GM18858 (cell line): ENCODE measurements around the gene AADAT.

Experiments
- ATAC-seq: cut with Tn5 transposase; IDR thresholded peaks from one replicate; pipeline ENCODE4 v1.9.1; 2021; ENCODE audit not compliant: unreplicated experiment

AADAT gene

DNA sequence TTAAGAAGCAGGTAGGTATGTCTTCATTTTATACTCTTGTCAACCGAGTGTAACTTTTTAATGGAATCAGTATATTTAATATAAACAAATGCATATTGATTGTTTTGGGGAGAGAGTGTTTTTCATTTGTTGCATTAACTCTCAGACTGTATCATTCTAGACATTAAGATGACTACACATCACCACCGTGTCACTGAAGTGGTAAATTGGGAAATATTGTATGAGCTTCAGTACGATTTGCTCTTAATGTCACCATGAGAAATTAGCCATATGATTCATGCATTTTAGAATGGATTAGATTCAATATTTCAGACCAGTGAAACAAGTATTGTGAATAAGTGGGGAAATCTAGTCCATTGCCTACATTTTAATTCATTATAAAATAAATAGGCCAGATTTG lies 53.9 kb downstream of the AADAT start:
- no peak for ATAC-seq

GRCh38 chr4:170035231-170035630 lies 54.5 kb downstream of the AADAT start:
- ATAC-seq, result no peak

DNA sequence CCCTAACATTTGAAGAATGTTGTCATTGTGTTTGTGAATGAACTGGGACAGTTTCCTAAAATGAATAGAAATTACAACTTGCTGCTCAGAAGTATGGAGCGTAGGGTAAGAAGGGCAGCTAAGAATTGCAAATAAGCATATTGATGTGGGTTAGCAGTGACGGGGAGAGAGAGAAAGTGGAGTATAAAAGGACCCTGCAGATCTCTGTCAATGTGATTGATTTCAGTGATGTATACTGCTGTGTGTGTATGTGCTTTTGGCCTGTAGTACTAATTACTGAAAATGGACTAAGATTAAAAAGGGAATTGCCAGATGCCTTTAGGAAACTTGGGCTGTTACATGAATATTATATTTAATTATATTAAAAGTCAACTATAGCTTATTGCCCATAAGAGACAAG lies 55.8 kb downstream of the AADAT start:
- no peak for ATAC-seq

GRCh38 chr4:170030121-170030520 lies 59.6 kb downstream of the AADAT start:
- ATAC-seq, result no peak

- peak; percentile 52 for ATAC-seq
Observed at GRCh38 chr4:170027181-170027829, 62.5 kb downstream of the AADAT start.

DNA sequence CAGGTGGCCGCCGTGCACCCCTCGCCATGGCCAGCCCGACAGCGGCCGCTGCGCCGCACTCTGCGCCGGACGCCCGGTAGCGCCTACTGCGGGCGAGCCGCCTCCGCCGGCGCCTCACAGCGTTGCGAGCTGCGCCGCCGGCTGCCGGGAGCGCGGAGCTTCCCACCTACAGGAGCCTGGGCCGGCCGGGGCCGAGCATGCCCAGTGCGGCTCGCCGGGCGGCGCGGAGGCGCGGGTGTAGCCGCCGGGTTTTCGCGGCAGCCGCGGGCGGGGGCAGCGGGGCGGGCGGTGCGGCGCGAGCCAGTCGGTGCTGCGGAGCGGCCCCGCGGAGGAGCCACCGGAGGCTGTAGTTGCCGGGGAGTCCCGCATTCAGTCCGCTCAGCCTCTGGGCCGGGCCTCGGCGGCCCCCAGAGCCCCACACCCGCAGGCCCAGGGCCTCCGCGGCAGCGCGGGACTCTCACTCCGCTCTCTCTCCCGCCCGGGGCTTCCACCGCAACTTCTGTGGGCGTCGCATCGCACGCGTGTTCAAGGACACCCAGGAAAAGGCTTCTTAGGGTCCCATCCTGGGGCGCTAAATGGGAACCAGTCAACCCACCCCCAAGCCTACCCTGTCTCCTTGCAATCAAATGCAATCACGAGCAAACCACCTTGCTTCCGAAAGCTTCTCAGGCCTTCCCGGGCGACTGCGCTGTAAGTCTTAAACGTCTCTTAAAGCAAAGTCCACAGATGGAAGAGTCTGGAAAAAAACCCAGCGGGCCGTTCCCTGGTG lies 63.3 kb downstream of the AADAT start, which contains the start of gene MFAP3L:
TSS of gene MFAP3L (minus strand) at position 143 of the 769 bp plus-strand sequence. CDS start 20,518 bp downstream, outside the sequence.
- peak; percentile 78 for ATAC-seq

DNA sequence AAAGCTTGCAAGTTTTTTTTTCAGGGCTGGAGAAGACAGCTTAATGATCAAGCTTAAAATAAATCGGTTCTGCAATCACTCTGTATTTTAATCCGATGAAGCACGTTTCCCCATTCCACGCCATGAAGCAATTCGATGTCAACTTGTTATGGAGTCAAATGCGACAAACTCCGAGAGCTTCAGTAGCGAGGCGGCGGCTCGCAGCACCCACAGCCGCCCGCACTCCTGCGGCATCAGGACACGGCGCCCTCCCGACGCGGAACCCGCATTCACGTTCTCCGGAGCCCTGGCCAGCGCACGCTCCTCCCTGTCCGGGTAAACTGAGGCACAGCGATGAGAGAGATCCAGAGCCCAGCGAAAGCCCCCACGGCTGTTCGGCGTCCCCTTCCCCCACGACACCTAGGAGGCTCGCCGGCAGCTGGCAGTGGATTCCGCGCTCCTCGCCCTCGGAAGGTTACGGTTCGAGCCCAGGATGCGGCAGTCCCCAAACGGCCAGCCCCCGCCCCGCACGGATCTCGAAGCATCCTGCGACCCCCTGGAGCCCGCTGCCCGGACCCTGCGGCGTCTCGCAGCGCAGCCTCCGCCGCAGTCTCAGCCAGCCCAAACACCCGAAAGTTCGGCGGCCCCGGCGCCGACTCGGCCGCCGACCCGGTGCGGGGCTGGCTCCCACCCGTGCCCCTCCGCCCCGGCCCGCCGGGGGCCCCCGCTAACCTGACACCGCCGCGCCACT lies 64.1 kb downstream of the AADAT start:
- no peak for ATAC-seq

GRCh38 chr4:170022211-170022610 lies 67.5 kb downstream of the AADAT start:
- ATAC-seq, result no peak

- ATAC-seq, result no peak
Observed at GRCh38 chr4:170017252-170017651, 72.5 kb downstream of the AADAT start.

- no peak for ATAC-seq
Observed at GRCh38 chr4:170015285-170015684, 74.5 kb downstream of the AADAT start.

DNA sequence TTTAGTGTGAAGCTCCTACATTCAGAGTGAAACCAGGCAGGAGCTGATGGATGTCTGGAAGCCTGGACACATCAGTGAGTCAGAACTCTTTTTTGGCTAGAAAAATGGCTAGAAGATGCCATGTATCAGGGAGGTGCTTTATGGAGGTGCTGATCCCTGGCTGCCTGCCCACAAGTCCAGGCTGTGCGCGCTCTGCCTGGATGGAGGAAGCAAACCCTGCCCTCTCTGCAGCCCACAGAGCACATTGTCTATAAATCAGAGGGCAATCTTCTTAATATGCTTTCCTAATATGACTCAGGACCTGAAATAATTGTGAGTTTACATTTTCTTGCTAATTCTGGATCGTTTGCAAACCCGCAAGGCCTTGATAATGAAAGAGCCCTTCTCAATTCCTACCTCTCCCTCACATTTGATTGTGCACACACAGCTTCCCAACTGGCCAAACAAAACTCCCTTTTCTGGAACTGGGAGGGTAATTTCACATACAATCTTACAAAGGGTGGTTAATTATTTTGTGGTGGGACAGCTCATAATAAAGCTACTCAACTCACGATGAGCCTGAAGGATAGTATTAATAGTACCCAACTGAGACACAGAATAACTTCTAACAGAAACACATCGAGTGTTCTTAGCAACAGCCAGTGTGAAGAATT lies 75.3 kb downstream of the AADAT start:
- no peak for ATAC-seq

DNA sequence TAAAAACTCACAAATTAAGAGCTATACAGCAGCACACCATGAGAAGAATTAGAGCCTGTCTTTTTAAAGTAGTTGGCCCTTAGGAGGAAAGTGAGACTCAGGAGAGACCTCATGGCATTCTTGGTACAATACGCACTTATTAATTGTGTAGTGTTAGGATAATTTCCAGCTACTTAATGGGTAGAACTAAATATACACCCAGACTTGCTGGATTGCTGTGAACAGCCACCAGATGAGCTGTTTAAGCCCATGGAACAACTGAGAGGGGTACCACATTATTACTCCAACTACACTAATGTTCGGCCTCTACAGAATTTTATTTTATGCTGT lies 77.2 kb downstream of the AADAT start:
- ATAC-seq, result no peak

- no peak for ATAC-seq
Observed at GRCh38 chr4:170011921-170012628, 77.7 kb downstream of the AADAT start.
